Gastroesophageal sphincter (tissue), 3 donors: ENCODE data around the gene BUD13.

Experiments
- CTCF ChIP-seq, 4 experiments: fragments of 200-600 bp in 2 of 4; fragments of 450-650 bp in 2 of 4; sonication (generic) in 1 of 4; IDR thresholded peaks; one replicate each; pipeline ENCODE4 v1.5.1; 2017 to 2019; ENCODE audit warnings: antibody characterized with exemption in 4 of 4, mild to moderate bottlenecking in 2 of 4, moderate library complexity in 2 of 4
- POLR2A ChIP-seq, 2 donors: fragments of 450-650 bp; IDR thresholded peaks; one replicate each; pipeline ENCODE4 v1.6.1; 2017; ENCODE audit warnings: antibody characterized with exemption in 2 of 2, mild to moderate bottlenecking in 2 of 2, moderate library complexity in 1 of 2

DNA sequence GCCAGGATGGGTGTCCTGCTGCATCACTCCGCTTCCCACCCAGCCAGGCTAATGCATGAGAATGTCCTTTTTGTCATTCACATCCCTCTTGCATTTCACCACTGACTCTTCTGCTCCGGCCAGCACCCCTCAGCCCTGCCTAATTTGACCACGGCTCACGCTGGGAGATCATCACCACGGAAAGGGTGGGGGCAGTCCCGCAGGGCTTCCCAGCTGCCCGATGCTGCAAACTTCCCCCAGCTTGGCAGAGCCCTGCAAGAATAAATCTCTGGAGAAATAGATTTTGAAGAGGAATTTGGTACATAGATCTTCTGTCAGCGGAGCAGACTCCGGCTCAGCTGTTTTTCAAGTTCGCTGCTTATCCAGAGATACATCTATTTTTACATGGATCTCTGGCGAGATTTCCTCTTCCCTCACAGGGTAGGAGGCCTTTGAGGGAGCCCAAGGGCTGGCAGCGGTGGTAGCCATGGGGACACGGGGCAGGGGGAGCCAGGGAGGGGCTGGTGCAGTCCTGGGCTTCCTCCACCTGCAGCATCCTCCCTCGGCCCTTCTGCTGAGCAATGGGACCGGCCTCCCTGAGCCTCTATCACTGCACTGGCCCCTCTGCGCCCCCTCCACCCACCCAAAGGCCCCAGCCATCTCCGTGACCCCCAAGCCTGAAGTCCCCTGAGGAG lies 62.6 kb downstream of the BUD13 start:
- TF ChIP-seq POLR2A (IDR thresholded peaks at IDR 0.05) = no peak
- no peak for TF ChIP-seq CTCF (IDR thresholded peaks at IDR 0.05)
